Mucosa of descending colon (tissue), 3 donors: Measurements from ENCODE around the gene ELAVL2. TPM values are rescaled to one million over a fixed set of nuclear protein-coding genes. Genes with fewer than 3 reads are reported as not detected.
A peak's percentile ranks its signal among the peaks of the same experiment; 100 is the strongest.

ENCODE experiments used
- ATAC-seq: fragments of 200-7000 bp; cut with Tn5 transposase; one replicate; pipeline ENCODE4 v1.9.1; 2020; ENCODE audit warnings: mild to moderate bottlenecking, moderate library complexity
- DNase-seq, 3 donors: peaks; one replicate each; pipeline ENCODE4 v3.0.0-alpha.2; 2020
- H3K36me3 ChIP-seq: fragments of 200-600 bp; one replicate; pipeline ENCODE4 v1.8.0; 2021; ENCODE audit warnings: low read depth, mild to moderate bottlenecking
- H3K4me1 ChIP-seq: fragments of 200-600 bp; one replicate; pipeline ENCODE4 v1.8.0; 2021; ENCODE audit warnings: low read depth, mild to moderate bottlenecking
- H3K4me3 ChIP-seq: fragments of 200-600 bp; one replicate; pipeline ENCODE4 v1.8.0; 2021; ENCODE audit warnings: mild to moderate bottlenecking
- H3K9me3 ChIP-seq: fragments of 200-600 bp; one replicate; pipeline ENCODE4 v1.8.0; 2021; ENCODE audit warnings: mild to moderate bottlenecking
- CTCF ChIP-seq: fragments of 200-600 bp; IDR thresholded peaks from one replicate; pipeline ENCODE4 v1.8.0; 2022; ENCODE audit warnings: antibody characterized with exemption, mild to moderate bottlenecking
- intact Hi-C, 2 donors: fragments of 100-400 bp; cut with DNase I in 1 of 2; cut with micrococcal nuclease in 1 of 2; formaldehyde crosslinking; loops; one replicate each; pipeline versions ENCODE4 v1.11.0 to v1.11.1; 2022; cut with DNase I, micrococcal nuclease
- long read RNA-seq, 2 donors: library from polyadenylated mRNA; unstranded; transcript quantifications; one replicate each; pipeline ENCODE4 v2.0.0, GENCODE V29; 2019 to 2021
- total RNA-seq, 3 donors: library from RNA; stranded (reverse); fragmentation: NEBNext Ultra II Directional in 2 of 3; extraction: Animal tissue kit (Norgen Biotek cat#: 25700) in 2 of 3; gene quantifications; one replicate each; pipeline versions ENCODE4 v1.2.1 to v1.2.4, GENCODE V29; 2021 to 2023
- donor health status: DM: no; HTN: no; CAD: no; lungs with moderate emphysema.
- donor health status: DM: no; HTN: no; CAD: no.
- donor health status: DM: no; HTN: yes; CAD: no.

ELAVL2 gene
- 1 to 10 TPM in 1 of 3 donors, under 1 TPM in 2; 0.35 to 1.2 (median 0.76) TPM for total RNA-seq
- long read RNA-seq, donor 1: 0 reads
- long read RNA-seq, donor 2: 0 reads

DNA sequence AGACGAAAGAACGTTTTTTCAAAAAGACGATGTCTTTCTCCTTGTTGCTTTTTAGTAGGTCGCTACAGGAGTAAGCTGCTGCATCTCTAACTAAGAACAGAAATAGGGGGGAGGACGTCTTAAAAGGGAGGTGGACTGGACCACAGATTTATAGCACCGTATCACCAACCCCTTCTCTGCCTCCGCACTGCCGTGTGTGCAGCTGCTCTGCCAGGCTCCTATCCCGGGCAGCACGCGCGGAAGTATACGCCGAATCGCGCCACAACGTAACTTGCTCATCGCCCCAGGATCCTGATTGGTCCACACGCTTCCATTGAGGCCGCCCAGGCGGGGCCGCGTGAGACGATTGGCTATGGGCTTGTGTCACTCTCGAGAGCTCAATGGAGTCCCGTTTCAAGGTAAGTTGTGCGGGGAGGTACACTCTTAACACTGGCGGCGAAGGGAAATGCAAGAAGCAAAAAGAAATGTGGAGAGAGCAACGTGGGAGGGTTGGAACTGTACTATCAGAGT is at the start of gene ELAVL2:
Gene ELAVL2 (minus strand): TSS at position 121 of the 510 bp plus-strand sequence. CDS start 64,006 bp downstream, outside the sequence.
- H3K4me3 ChIP-seq: no peak within 1 kb of the TSS
- DNase-seq (peak; percentile 94 to 98 (median 96)), ATAC-seq (peak; percentile 98)
- no peaks in the 10 kb centered on the region for H3K9me3 ChIP-seq
- peaks cover 9% of the 10 kb centered on the region for H3K4me1 ChIP-seq
- intact Hi-C loops: no loop called here
- H3K36me3 ChIP-seq: no peaks in the 10 kb centered on the region
- no peak for TF ChIP-seq CTCF

- no peaks in the 10 kb centered on the region for H3K9me3 ChIP-seq
- intact Hi-C loops: no loop called here
Measured at GRCh38 chr9:23858234-23858633, 32.2 kb upstream of the ELAVL2 start.

DNA sequence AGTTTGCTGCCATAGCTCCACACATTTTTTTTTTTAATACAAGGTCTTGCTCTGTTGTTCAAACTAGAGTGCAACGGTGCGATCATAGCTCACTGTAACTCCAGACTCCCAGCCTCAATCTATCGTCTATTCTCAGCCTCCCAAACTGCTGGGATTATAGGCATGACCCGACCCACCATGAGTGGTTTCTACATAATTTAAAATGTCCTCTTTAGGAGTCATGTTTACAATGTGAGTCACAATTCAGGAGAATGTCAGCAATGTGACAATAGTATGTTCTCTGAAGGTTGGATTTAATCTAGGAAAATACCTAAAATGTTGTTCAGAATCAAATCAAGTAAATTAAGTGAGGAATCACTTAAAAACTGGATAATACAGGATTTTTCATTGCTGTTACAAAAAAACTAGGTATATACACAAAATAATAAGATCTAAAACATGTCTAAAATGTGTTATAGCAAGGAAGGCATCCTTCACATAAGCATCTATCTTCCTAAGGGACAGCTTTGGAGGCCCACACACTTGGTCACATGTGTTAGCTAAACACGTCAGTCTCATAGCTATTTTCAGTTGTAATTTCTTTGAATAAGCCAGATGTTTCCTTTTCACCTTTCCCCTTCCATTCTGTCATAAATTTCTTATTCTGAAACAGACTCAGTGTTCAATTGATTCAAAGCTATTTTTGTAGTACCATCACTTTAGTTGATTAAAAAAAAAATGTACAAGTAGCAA is 30.0 kb upstream of the ELAVL2 start:
- Histone ChIP-seq H3K4me3 (no peak overlapping the region), H3K9me3 (no peaks in the 10 kb centered on the region), H3K36me3 (no peaks in the 10 kb centered on the region), H3K4me1 (no peaks in the 10 kb centered on the region)
- TF ChIP-seq CTCF: no peak
- DNase-seq (no peak), ATAC-seq (no peak)
- intact Hi-C loops: no loop called here

More at GRCh38 chr9:23858234-23858633, 32.2 kb upstream of the ELAVL2 start:
- no peaks in the 10 kb centered on the region for H3K36me3 ChIP-seq
- no peak for ATAC-seq
- no peak for DNase-seq
- H3K4me1 ChIP-seq: no peaks in the 10 kb centered on the region
- H3K4me3 ChIP-seq: no peak overlapping the region
- no peak for TF ChIP-seq CTCF

GRCh38 chr9:23850690-23851629 is 24.9 kb upstream of the ELAVL2 start:
- ATAC-seq (peak; percentile 88), DNase-seq (peak; percentile 17 to 44 (median 38))
- Histone ChIP-seq H3K4me3 (no peak overlapping the region), H3K9me3 (no peaks in the 10 kb centered on the region), H3K4me1 (no peaks in the 10 kb centered on the region), H3K36me3 (no peaks in the 10 kb centered on the region)
- intact Hi-C loops: no loop called here
- no peak for TF ChIP-seq CTCF

DNA sequence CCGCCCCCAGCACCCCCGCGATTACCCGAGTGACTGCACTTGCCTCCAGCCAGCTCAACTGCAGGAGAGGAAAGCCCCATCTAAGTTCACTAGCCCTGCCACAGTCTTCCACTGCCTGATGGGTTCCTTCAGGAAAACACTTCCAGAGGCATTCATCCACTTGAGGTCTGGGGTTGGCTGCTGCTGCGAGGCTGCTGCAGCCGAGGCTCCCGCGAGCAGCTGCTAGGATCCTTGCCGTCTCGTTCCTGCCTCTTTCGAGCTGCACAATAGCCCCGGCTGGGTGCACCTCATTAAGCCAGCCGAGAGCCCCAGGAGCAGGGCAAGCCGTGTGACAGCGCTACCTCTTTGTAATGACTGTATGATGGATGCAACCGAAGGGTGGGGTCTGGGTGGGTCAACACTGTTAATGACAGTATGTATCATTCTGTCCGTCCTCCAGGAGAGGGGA is 24.2 kb upstream of the ELAVL2 start:
- TF ChIP-seq CTCF: no peak
- Histone ChIP-seq H3K4me1 (no peaks in the 10 kb centered on the region), H3K9me3 (no peaks in the 10 kb centered on the region), H3K36me3 (no peaks in the 10 kb centered on the region), H3K4me3 (no peak overlapping the region)
- DNase-seq (peak in 2 of 3 donors; percentile 2 to 41), ATAC-seq (peak; percentile 47)
- intact Hi-C loops: no loop called here
